A549 (cell line): ENCODE measurements around the gene ZNF467. TPM values are rescaled to one million over a fixed set of nuclear protein-coding genes. Genes with fewer than 3 reads are reported as not detected.

Source experiments
- ATAC-seq, 2 experiments: fragments of 200-7000 bp in 1 of 2; fragments of >200 bp in 1 of 2; cut with Nextera tagmentation in 1 of 2; cut with Tn5 transposase in 1 of 2; 3 replicates each; pipeline versions ENCODE4 v1.8.0 to v1.9.1; 2018 to 2020; ENCODE audit warnings: mild to moderate bottlenecking in 1 of 2, moderate library complexity in 1 of 2
- CTCF ChIA-PET: fragments of 300-600 bp; sonication (Branson Sonifier 250); formaldehyde crosslinking; extraction: SDS; loops from one replicate; lab custom pipeline; 2021; ENCODE audit warnings: antibody characterized with exemption, inconsistent platforms; lab: Yijun Ruan, JAX
- POLR2A ChIA-PET: fragments of 350-600 bp; formaldehyde crosslinking; extraction: SDS; loops from one replicate; lab custom pipeline; 2021; ENCODE audit warnings: antibody characterized with exemption, inconsistent platforms; lab: Yijun Ruan, JAX
- DNase-seq, 2 experiments: peaks; one replicate each; pipeline versions ENCODE4 v3.0.0 to v3.0.0-alpha.2; 2011 to 2016; ENCODE audit warnings: low read depth in 1 of 2, low spot score in 1 of 2
- FAIRE-seq: peaks from 2 replicates; lab custom pipeline; 2011; peaks lifted over from hg19 to GRCh38; lab: Jason Lieb, UNC
- H3K27ac ChIP-seq, 2 experiments: fragments of >200 bp; sonication (Bioruptor Twin); formaldehyde crosslinking; 3 replicates each; pipeline ENCODE4 v1.5.1; 2016 to 2017
- H3K4me1 ChIP-seq: fragments of >200 bp; sonication (Bioruptor Twin); formaldehyde crosslinking; 3 replicates; pipeline ENCODE4 v1.6.1; 2016
- H3K4me2 ChIP-seq: fragments of >200 bp; sonication (Bioruptor Twin); formaldehyde crosslinking; 3 replicates; pipeline ENCODE4 v1.6.1; 2016
- H3K4me3 ChIP-seq: fragments of >200 bp; sonication (Bioruptor Twin); formaldehyde crosslinking; 3 replicates; pipeline ENCODE4 v1.5.1; 2016
- H3K9me3 ChIP-seq: fragments of >200 bp; sonication (Bioruptor Twin); formaldehyde crosslinking; 3 replicates; pipeline ENCODE4 v1.6.1; 2016
- CBX8 ChIP-seq: fragments of 200-600 bp; sonication (generic); IDR thresholded peaks from 2 replicates; pipeline ENCODE4 v1.6.1; 2016
- EP300 ChIP-seq, 2 experiments: fragments of >200 bp; sonication (Bioruptor Twin); formaldehyde crosslinking; IDR thresholded peaks; 2 replicates in 1 of 2; 3 replicates in 1 of 2; pipeline ENCODE4 v1.6.1; 2016 to 2017
- ESRRA ChIP-seq: fragments of 150-350 bp; IDR thresholded peaks from 2 replicates; pipeline ENCODE4 v1.6.1; 2014; ENCODE audit warnings: mild to moderate bottlenecking, low read length, borderline replicate concordance
- FOSB ChIP-seq: fragments of 250-450 bp; sonication (Bioruptor Pico); IDR thresholded peaks from 2 replicates; pipeline ENCODE4 v1.5.0; 2020; ENCODE audit warnings: mild to moderate bottlenecking, moderate library complexity
- GATA3 ChIP-seq: IDR thresholded peaks from 2 replicates; pipeline ENCODE4 v1.6.1; 2012; ENCODE audit warnings: borderline replicate concordance
- HMGXB4 ChIP-seq: fragments of 250-450 bp; sonication (Bioruptor Pico); IDR thresholded peaks from 2 replicates; pipeline ENCODE4 v1.5.0; 2021; ENCODE audit warnings: mild to moderate bottlenecking, moderate library complexity, borderline replicate concordance
- HOXA7 ChIP-seq: fragments of 250-450 bp; sonication (Bioruptor Pico); IDR thresholded peaks from 2 replicates; pipeline ENCODE4 v1.5.0; 2020; ENCODE audit warnings: mild to moderate bottlenecking, moderate library complexity
- HOXB13 ChIP-seq: fragments of 250-450 bp; sonication (Bioruptor Pico); IDR thresholded peaks from 2 replicates; pipeline ENCODE4 v1.5.0; 2020; ENCODE audit warnings: low read depth, mild to moderate bottlenecking, moderate library complexity
- KDM1A ChIP-seq: fragments of 200-600 bp; sonication (generic); IDR thresholded peaks from 2 replicates; pipeline ENCODE4 v1.6.1; 2016; ENCODE audit warnings: low read depth, mild to moderate bottlenecking
- KDM5A ChIP-seq: fragments of 200-600 bp; sonication (generic); IDR thresholded peaks from 2 replicates; pipeline ENCODE4 v1.6.1; 2016; ENCODE audit warnings: antibody characterized with exemption, mild to moderate bottlenecking
- MAFK ChIP-seq: fragments of 450-650 bp; IDR thresholded peaks from 2 replicates; pipeline ENCODE4 v1.6.1; 2014; ENCODE audit not compliant: partially characterized antibody
- MAX ChIP-seq: IDR thresholded peaks from 2 replicates; pipeline ENCODE4 v1.6.1; 2012
- MAZ ChIP-seq: fragments of 150-350 bp; IDR thresholded peaks from 2 replicates; pipeline ENCODE4 v1.6.1; 2014; ENCODE audit warnings: antibody characterized with exemption, low read depth, low read length, borderline replicate concordance
- NFE2L2 ChIP-seq: fragments of 150-350 bp; conservative IDR thresholded peaks from 2 replicates; pipeline ENCODE4 v1.6.1; 2014; ENCODE audit warnings: low read length
- NR3C1 ChIP-seq: fragments of >200 bp; sonication (Bioruptor Twin); formaldehyde crosslinking; IDR thresholded peaks from 3 replicates; pipeline ENCODE4 v1.6.1; 2017
- REST ChIP-seq: fragments of 200-600 bp; sonication (generic); IDR thresholded peaks from 2 replicates; pipeline ENCODE4 v1.6.1; 2016; ENCODE audit warnings: antibody characterized with exemption, mild to moderate bottlenecking, moderate library complexity
- RNF2 ChIP-seq: fragments of 200-600 bp; sonication (generic); IDR thresholded peaks from 2 replicates; pipeline ENCODE4 v1.6.1; 2016; ENCODE audit warnings: low read depth, mild to moderate bottlenecking, antibody characterized with exemption, moderate library complexity, borderline replicate concordance
- SMC3 ChIP-seq: fragments of >200 bp; sonication (Bioruptor Twin); formaldehyde crosslinking; IDR thresholded peaks from 3 replicates; pipeline ENCODE4 v1.6.1; 2018; ENCODE audit warnings: inconsistent platforms
- SREBF2 ChIP-seq: fragments of 450-650 bp; IDR thresholded peaks from 2 replicates; pipeline ENCODE4 v1.6.1; 2014; ENCODE audit warnings: mild to moderate bottlenecking, moderate library complexity
- TFCP2L1 ChIP-seq: fragments of 250-450 bp; sonication (Bioruptor Pico); IDR thresholded peaks from 2 replicates; pipeline ENCODE4 v1.5.0; 2021; ENCODE audit warnings: mild to moderate bottlenecking
- TP53 ChIP-seq: fragments of 250-450 bp; sonication (Bioruptor Pico); IDR thresholded peaks from 2 replicates; pipeline ENCODE4 v1.5.0; 2021; ENCODE audit warnings: mild to moderate bottlenecking, moderate library complexity
- ZFP36 ChIP-seq: fragments of 450-650 bp; IDR thresholded peaks from 2 replicates; pipeline ENCODE4 v1.6.1; 2014; ENCODE audit warnings: borderline replicate concordance; ENCODE audit not compliant: partially characterized antibody
- WGBS: methylation state at CpG from one replicate; pipeline ENCODE4 v1.1.6; 2017; ENCODE audit errors: missing lambda C conversion rate; 5-methylcytosine and 5-hydroxymethylcytosine counted together
- polyA plus RNA-seq, 4 experiments: library from polyadenylated mRNA; depleted of rRNA in 3 of 4; stranded (reverse); fragments of >200 nt; fragmentation: RNase III in 1 of 4; extraction: RNeasy Plus Mini Kit Qiagen cat#74134 plus additional on column Dnase treatment in 1 of 4; gene quantifications; 2 replicates in 3 of 4; 3 replicates in 1 of 4; pipeline ENCODE4 v1.2.3, GENCODE V29; 2011 to 2017

The ZNF467 gene
- polyA plus RNA-seq, 2 of the 4 experiments (the other 2 are of a cell fraction) = 3.1 to 3.3 TPM

- ChIA-PET CTCF (interaction anchor here (0.7 to 3.7 kb wide), 9 partner anchors 9 to 90 kb away, joined by 3 to 41 read pairs (median 5); no protein-coding TSS in a partner anchor), POLR2A (no interaction called here)
- WGBS = 59% methylated on average over 5 of the region's 5 CpGs
- Histone ChIP-seq H3K27ac (no peak overlapping the region), H3K9me3 (no peaks in the 10 kb centered on the region), H3K4me3 (no peak overlapping the region), H3K4me2 (no peak overlapping the region), H3K4me1 (0 out of 3 replicates have a peak, but pooled peaks cover 5% of the 10 kb centered on the region)
- FAIRE-seq = no peak
- no peak for ATAC-seq
- TF ChIP-seq SREBF2 (no peak), SMC3 (no peak), ZFP36 (no peak), NR3C1 (no peak), KDM5A (no peak)
- DNase-seq = no peak
Observed at GRCh38 chr7:149752646-149753045, 20.7 kb downstream of the ZNF467 start.

- ChIA-PET CTCF (interaction anchor here (0.9 to 3.7 kb wide), 6 partner anchors 11 to 89 kb away, joined by 3 to 41 read pairs (median 5); no protein-coding TSS in a partner anchor), POLR2A (no interaction called here)
- 0 out of 3 replicates have a peak, but pooled peaks cover 5% of the 10 kb centered on the region for H3K4me1 ChIP-seq
- ATAC-seq (no peak), DNase-seq (no peak), FAIRE-seq (no peak)
- H3K4me3 ChIP-seq = no peak overlapping the region
- no peaks in the 10 kb centered on the region for H3K9me3 ChIP-seq
- H3K27ac ChIP-seq = no peak overlapping the region
- no peak overlapping the region for H3K4me2 ChIP-seq
- TF ChIP-seq REST (no peak), HOXA7 (CRISPR knock-in tag) (no peak), TP53 (no peak), HMGXB4 (no peak), FOSB (CRISPR knock-in tag) (no peak), HOXB13 (CRISPR knock-in tag) (no peak), SREBF2 (no peak), MAX (no peak), NR3C1 (no peak), NFE2L2 (no peak), TFCP2L1 (CRISPR knock-in tag) (no peak), EP300 (IDR thresholded peaks at IDR 0.05) (no peak), ESRRA (no peak), GATA3 (no peak), KDM1A (no peak), RNF2 (no peak), MAFK (no peak), SMC3 (no peak), CBX8 (no peak), MAZ (no peak)
- 66% methylated on average over 8 of the region's 8 CpGs for WGBS
Observed at GRCh38 chr7:149751043-149751775, 22.2 kb downstream of the ZNF467 start.
